Fibroblast of skin of right biceps (primary cell): ENCODE data around the gene HIVEP2.

Source experiments
- DNase-seq: peaks from one replicate; pipeline ENCODE4 v3.0.0-alpha.2; 2013

The HIVEP2 gene

GRCh38 chr6:142838821-142839685 lies 105.9 kb downstream of the HIVEP2 start:
- peak; percentile 40 for DNase-seq

- no peak for DNase-seq
Observed at GRCh38 chr6:142835787-142836535, 109.0 kb downstream of the HIVEP2 start.

GRCh38 chr6:142834853-142835252 lies 110.1 kb downstream of the HIVEP2 start:
- DNase-seq, result no peak

- DNase-seq, result no peak
Observed at GRCh38 chr6:142833798-142834197, 111.2 kb downstream of the HIVEP2 start.

- peak; percentile 98 for DNase-seq
Observed at GRCh38 chr6:142833054-142833453, 111.9 kb downstream of the HIVEP2 start.

GRCh38 chr6:142830807-142831206 lies 114.2 kb downstream of the HIVEP2 start:
- DNase-seq, result no peak

GRCh38 chr6:142830116-142830710 lies 114.8 kb downstream of the HIVEP2 start:
- DNase-seq, result no peak

GRCh38 chr6:142829556-142829955 lies 115.4 kb downstream of the HIVEP2 start:
- DNase-seq, result no peak

- no peak for DNase-seq
Observed at GRCh38 chr6:142827991-142828390, 117.0 kb downstream of the HIVEP2 start.

GRCh38 chr6:142827369-142827768 lies 117.6 kb downstream of the HIVEP2 start:
- DNase-seq, result no peak

GRCh38 chr6:142825760-142826159 lies 119.2 kb downstream of the HIVEP2 start:
- DNase-seq, result no peak

GRCh38 chr6:142824426-142824825 lies 120.5 kb downstream of the HIVEP2 start:
- DNase-seq, result no peak

- DNase-seq, result no peak
Observed at GRCh38 chr6:142823256-142823902, 121.6 kb downstream of the HIVEP2 start.

GRCh38 chr6:142822842-142823241 lies 122.1 kb downstream of the HIVEP2 start:
- no peak for DNase-seq

- DNase-seq, result no peak
Observed at GRCh38 chr6:142822383-142822782, 122.6 kb downstream of the HIVEP2 start.

- DNase-seq, result no peak
Observed at GRCh38 chr6:142821860-142822259, 123.1 kb downstream of the HIVEP2 start.

GRCh38 chr6:142821164-142821716 lies 123.7 kb downstream of the HIVEP2 start:
- DNase-seq, result no peak

- DNase-seq, result no peak
Observed at GRCh38 chr6:142820338-142821051, 124.5 kb downstream of the HIVEP2 start.

GRCh38 chr6:142819603-142820337 lies 125.2 kb downstream of the HIVEP2 start:
- DNase-seq, result peak; percentile 58

- no peak for DNase-seq
Observed at GRCh38 chr6:142816486-142816885, 128.5 kb downstream of the HIVEP2 start.

GRCh38 chr6:142816031-142816430 lies 128.9 kb downstream of the HIVEP2 start:
- DNase-seq, result peak; percentile 51
